Right lobe of liver (tissue), 6 donors: ENCODE data around the gene TFEB. TPM values are rescaled to one million over a fixed set of nuclear protein-coding genes. Genes with fewer than 3 reads are reported as not detected.

Experiments
- ATAC-seq, 4 donors: fragments of 200-7000 bp; cut with Tn5 transposase; one replicate each; pipeline ENCODE4 v1.9.1; 2020; ENCODE audit warnings: mild to moderate bottlenecking in 4 of 4, moderate library complexity in 4 of 4
- DNase-seq, 3 donors: peaks; one replicate each; pipeline ENCODE4 v3.0.0-alpha.2; 2020
- H3K27ac ChIP-seq, 3 donors: fragments of 200-600 bp; one replicate each; pipeline ENCODE4 v1.8.0; 2022
- H3K27me3 ChIP-seq, 2 donors: fragments of 200-600 bp; one replicate each; pipeline ENCODE4 v1.8.0; 2022
- H3K36me3 ChIP-seq, 4 donors: fragments of 200-600 bp; sonication (generic) in 1 of 4; one replicate each; pipeline versions ENCODE4 v1.5.1 to v1.8.0; 2017 to 2022; ENCODE audit warnings: control low read depth in 1 of 4
- H3K4me1 ChIP-seq, 4 donors: fragments of 200-600 bp; sonication (generic) in 1 of 4; one replicate each; pipeline versions ENCODE4 v1.5.1 to v1.8.0; 2017 to 2022; ENCODE audit warnings: control low read depth in 1 of 4
- H3K4me3 ChIP-seq, 3 donors: fragments of 200-600 bp; one replicate each; pipeline ENCODE4 v1.8.0; 2022
- H3K9me3 ChIP-seq, 4 donors: fragments of 200-600 bp; sonication (generic) in 1 of 4; one replicate each; pipeline versions ENCODE4 v1.5.1 to v1.8.0; 2017 to 2022; ENCODE audit warnings: control low read depth in 1 of 4
- POLR2A ChIP-seq: fragments of 450-650 bp; IDR thresholded peaks from one replicate; pipeline ENCODE4 v1.6.1; 2017; ENCODE audit warnings: antibody characterized with exemption, mild to moderate bottlenecking
- WGBS: methylation state at CpG from one replicate; pipeline ENCODE4 v1.1.6; 2018; ENCODE audit warnings: low coverage, low lambda C conversion rate; ENCODE audit not compliant: insufficient coverage; ENCODE audit errors: missing lambda C conversion rate; 5-methylcytosine and 5-hydroxymethylcytosine counted together
- intact Hi-C, 2 donors: fragments of 100-400 bp; cut with DNase I; formaldehyde crosslinking; loops; one replicate each; pipeline versions ENCODE4 v1.11.2 to v1.14.1; 2022
- total RNA-seq, 6 experiments: library from RNA; depleted of rRNA in 2 of 6; stranded (reverse); fragments of >200 nt in 2 of 6; fragmentation: NEBNext Ultra II Directional in 3 of 6; extraction: Animal tissue kit (Norgen Biotek cat#: 25700) in 3 of 6; gene quantifications; one replicate each; pipeline versions ENCODE4 v1.1.0 to v1.2.4, GENCODE V29; 2016 to 2023
- TF ChIP-seq, protein P1 (sequence below), 4 donors: fragments of 200-600 bp in 3 of 4; fragments of 450-650 bp in 1 of 4; IDR thresholded peaks; one replicate each; pipeline versions ENCODE4 v1.5.1 to v1.8.0; 2016 to 2022; ENCODE audit warnings: antibody characterized with exemption in 4 of 4, mild to moderate bottlenecking in 2 of 4
- donor health status: DM: no; HTN: yes; CAD: no.
- donor health status: DM: no; HTN: no; CAD: no.
- donor health status: DM: no; HTN: no; CAD: no.
- donor health status: DM: no; HTN: yes; CAD: no.
- donor health status: DM: no; HTN: yes; CAD: no.

TFEB gene
- total RNA-seq, 6 experiments from 2014 or later = 4.5 to 9.2 (median 6.6) TPM

DNA sequence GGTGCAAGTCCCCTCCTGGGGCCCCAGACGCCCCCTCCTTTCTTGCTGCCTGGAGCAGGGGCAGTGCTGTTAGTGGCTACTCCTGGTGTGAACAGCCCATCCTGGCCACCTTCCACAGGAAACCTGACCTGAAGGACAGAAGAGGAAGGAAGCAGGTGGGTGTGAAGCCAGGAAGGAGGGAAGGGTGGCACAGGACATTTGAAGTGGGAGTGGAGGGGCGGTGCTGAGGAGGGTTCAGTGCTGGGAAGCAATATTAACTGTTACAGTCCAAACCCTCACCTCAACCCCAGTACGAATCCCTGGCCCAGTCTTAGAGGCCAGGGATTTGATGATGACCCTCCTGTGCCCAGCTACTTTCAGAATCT lies 45.9 kb upstream of the TFEB start:
- H3K9me3 ChIP-seq = no peaks in the 10 kb centered on the region
- peak overlapping the region; percentile 65 to 85 (median 76) for H3K4me3 ChIP-seq
- peaks cover 0 to 24% (median 11%) of the 10 kb centered on the region in 4 donors for H3K4me1 ChIP-seq
- 9% methylated on average over 3 of the region's 3 CpGs for WGBS
- H3K36me3 ChIP-seq = no peaks in the 10 kb centered on the region
- no peak for TF ChIP-seq POLR2A
- TF ChIP-seq, protein P1, sequence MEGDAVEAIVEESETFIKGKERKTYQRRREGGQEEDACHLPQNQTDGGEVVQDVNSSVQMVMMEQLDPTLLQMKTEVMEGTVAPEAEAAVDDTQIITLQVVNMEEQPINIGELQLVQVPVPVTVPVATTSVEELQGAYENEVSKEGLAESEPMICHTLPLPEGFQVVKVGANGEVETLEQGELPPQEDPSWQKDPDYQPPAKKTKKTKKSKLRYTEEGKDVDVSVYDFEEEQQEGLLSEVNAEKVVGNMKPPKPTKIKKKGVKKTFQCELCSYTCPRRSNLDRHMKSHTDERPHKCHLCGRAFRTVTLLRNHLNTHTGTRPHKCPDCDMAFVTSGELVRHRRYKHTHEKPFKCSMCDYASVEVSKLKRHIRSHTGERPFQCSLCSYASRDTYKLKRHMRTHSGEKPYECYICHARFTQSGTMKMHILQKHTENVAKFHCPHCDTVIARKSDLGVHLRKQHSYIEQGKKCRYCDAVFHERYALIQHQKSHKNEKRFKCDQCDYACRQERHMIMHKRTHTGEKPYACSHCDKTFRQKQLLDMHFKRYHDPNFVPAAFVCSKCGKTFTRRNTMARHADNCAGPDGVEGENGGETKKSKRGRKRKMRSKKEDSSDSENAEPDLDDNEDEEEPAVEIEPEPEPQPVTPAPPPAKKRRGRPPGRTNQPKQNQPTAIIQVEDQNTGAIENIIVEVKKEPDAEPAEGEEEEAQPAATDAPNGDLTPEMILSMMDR (IDR thresholded peaks at IDR 0.05) = no peak
- DNase-seq (peak in 1 of 3 donors; percentile 64), ATAC-seq (peak; percentile 0 to 3 (median 0))
- H3K27ac ChIP-seq = peak overlapping the region; percentile 66 to 88 (median 84)
- intact Hi-C loops = loop anchor here (10.0 kb wide), 3 partner anchors 143 to 263 kb away; partner anchors contain the start of genes BYSL (in 1 of the 2) and MED20 (in 1 of the 2)
- no peaks in the 10 kb centered on the region for H3K27me3 ChIP-seq

DNA sequence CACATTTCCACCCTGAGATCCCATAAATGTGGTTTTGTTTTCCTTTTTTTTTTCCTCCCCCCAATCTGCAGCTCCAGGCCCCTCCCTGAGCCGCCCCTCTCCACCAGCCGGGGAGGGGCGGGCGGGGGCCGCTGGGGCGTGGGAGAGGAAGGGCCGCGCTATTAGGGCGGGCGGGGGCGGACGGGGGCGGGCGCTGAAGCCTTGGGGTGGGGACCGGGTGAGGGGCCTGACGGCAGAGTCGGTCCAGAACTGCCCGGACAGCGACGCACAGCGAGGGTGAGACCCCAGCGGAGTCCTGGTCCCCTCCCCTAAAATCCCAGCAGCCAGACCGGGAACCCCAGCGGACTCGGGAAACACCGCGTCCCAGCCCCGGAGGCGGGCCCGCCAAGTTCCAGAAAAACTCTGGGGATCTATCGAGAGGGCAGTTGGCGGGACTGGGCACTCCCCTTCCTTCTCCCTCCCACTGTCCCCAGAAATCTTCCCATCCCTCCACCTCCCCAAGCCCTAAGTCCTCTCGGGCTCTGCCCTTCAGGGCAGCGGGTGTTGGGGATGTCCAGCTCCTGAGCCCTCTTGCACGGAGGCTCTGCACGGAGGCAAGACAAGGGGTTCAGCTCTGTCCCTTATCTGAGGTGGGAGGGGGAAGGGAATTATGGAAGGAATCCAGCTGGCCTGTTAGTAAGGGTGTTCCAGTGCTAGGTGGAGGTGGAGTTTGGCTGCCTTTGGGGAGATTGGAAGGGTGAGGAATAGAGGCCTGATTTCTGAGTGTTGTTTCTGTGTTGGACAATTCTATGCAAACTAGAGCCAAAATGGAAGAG lies 45.4 kb upstream of the TFEB start, which contains the start of gene PRICKLE4:
Gene PRICKLE4 (plus strand): TSS at position 232 of the 815 bp plus-strand sequence. CDS start 2,692 bp downstream, outside the sequence.
- WGBS = 1% methylated on average over 9 of the region's 36 CpGs
- H3K4me1 ChIP-seq = peaks cover 0 to 18% (median 7%) of the 10 kb centered on the region in 4 donors
- TF ChIP-seq POLR2A = no peak
- peak; percentile 65 to 88 (median 73) for DNase-seq
- H3K27ac ChIP-seq = peak within 1 kb of the TSS; percentile 66 to 88 (median 84)
- peaks cover 0 to under 1% (median 0%) of the 10 kb centered on the region in 4 donors for H3K36me3 ChIP-seq
- H3K27me3 ChIP-seq = no peaks in the 10 kb centered on the region
- ATAC-seq = peak; percentile 57 to 69 (median 66)
- no peaks in the 10 kb centered on the region for H3K9me3 ChIP-seq
- H3K4me3 ChIP-seq = peak within 1 kb of the TSS; percentile 65 to 85 (median 76)
- intact Hi-C loops = loop anchor here (10.0 kb wide), 3 partner anchors 144 to 264 kb away; partner anchors contain the start of genes BYSL (in 1 of the 2) and MED20 (in 1 of the 2)

DNA sequence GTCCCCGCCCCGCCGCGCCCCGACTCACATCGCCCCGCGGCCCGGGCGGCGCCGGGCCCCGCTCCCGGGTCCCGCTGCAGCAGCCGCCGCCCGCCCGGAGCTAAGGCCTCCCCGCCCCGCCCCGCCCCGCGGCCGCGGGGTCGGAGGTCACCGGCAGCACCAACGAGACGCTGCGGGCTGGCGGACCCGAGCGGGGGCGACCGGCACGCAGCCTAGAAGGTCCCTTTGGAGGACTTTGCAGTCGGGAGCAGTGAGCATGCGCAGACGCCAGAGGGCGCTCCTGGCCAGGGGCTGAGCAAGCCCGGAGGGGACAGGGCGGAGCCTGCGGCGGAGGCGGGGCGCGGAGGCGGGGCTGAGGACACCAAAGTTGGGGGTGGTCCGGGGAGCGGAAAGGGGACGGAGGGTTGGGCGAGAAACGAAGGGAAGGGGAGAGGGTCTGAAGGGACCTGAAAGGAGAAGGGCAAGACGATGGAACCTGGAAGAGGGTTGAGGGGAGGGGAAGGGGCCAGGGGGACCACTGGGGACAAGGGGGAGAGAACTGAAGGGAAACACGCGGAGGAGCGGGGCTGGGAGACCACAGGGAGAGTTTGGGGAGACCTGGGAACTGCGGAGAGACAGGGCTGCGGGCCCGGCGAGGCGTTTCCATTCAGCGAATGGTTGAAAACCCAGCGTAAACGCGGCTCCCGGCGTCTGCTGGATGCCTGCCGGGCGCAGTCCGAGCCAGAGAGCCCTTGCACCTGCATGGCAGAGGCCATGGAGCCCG lies 44.6 kb upstream of the TFEB start, which contains the start of gene FRS3:
Gene FRS3 (minus strand): TSS at position 113 of the 763 bp plus-strand sequence. CDS start 2,913 bp downstream, outside the sequence.
- H3K4me3 ChIP-seq = peak within 1 kb of the TSS; percentile 65 to 85 (median 76)
- peak within 1 kb of the TSS; percentile 66 to 88 (median 84) for H3K27ac ChIP-seq
- no peaks in the 10 kb centered on the region for H3K9me3 ChIP-seq
- WGBS = 0% methylated on average over 37 of the region's 73 CpGs
- no peaks in the 10 kb centered on the region for H3K27me3 ChIP-seq
- peak; percentile 90 to 94 (median 92) for ATAC-seq
- H3K4me1 ChIP-seq = peaks cover 0 to 17% (median 5%) of the 10 kb centered on the region in 4 donors
- H3K36me3 ChIP-seq = peaks cover 0 to 8% (median 3%) of the 10 kb centered on the region in 4 donors
- TF ChIP-seq, protein P1 (IDR thresholded peaks at IDR 0.05) = peak; percentile 79 to 97 (median 83)
- peak; percentile 21 for TF ChIP-seq POLR2A
- intact Hi-C loops = loop anchor here (10.0 kb wide), 3 partner anchors 145 to 265 kb away; partner anchors contain the start of genes BYSL (in 1 of the 2) and MED20 (in 1 of the 2)
- peak; percentile 99 for DNase-seq

DNA sequence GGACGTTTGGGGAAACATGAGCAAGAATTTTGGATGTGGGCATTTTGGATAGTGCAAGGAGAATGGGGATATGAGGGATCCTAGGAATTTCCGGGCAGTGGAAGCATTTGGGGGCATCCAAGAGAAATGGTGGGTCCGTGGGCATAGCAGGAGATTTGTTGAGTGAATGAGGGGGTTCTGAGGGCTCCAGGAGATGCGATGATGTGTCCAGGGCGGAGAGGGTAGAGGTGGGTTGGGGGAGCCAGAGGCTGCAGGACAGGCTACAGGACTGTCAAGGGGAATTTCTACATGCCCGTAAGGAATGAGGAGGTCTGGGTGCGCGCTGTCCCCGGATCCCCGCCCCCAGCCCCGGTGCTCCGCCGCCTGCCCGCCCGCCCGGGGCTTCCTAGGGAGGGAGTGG lies 43.9 kb upstream of the TFEB start:
- TF ChIP-seq, protein P1 (IDR thresholded peaks at IDR 0.05) = no peak
- TF ChIP-seq POLR2A = no peak
- DNase-seq (no peak), ATAC-seq (no peak)
- intact Hi-C loops = no loop called here
- Histone ChIP-seq H3K27me3 (no peaks in the 10 kb centered on the region), H3K36me3 (peaks cover 0 to 14% (median 6%) of the 10 kb centered on the region in 4 donors), H3K4me1 (peaks cover 0 to 17% (median 5%) of the 10 kb centered on the region in 4 donors), H3K27ac (no peak overlapping the region), H3K9me3 (no peaks in the 10 kb centered on the region), H3K4me3 (peak overlapping the region; percentile 58 to 76 (median 65))
- 4% methylated on average over 5 of the region's 16 CpGs for WGBS
